CD14-positive monocyte (primary cell): ENCODE results near the gene MMRN1. TPM values are rescaled to one million over a fixed set of nuclear protein-coding genes. Genes with fewer than 3 reads are reported as not detected.

Experiments used
- DNase-seq, 3 donors: peaks; one replicate each; pipeline ENCODE4 v3.0.0-alpha.2; 2011 to 2022
- H2AFZ ChIP-seq: 2 replicates; pipeline ENCODE4 v1.6.0; 2012; ENCODE audit warnings: mild to moderate bottlenecking, low read depth, low read length, inconsistent platforms; ENCODE audit not compliant: insufficient read depth, poor library complexity, severe bottlenecking
- H3K27ac ChIP-seq, 2 donors: 1 replicate in 1 of 2; 2 replicates in 1 of 2; pipeline ENCODE4 v1.5.1; 2012 to 2013; ENCODE audit warnings: low read length in 2 of 2, control low read depth in 1 of 2, inconsistent platforms in 1 of 2, low read depth in 1 of 2, mild to moderate bottlenecking in 1 of 2
- H3K27me3 ChIP-seq, 2 donors: one replicate each; pipeline versions ENCODE4 v1.6.0 to v1.6.1; 2011 to 2013; ENCODE audit warnings: low read length in 2 of 2; ENCODE audit not compliant: control insufficient read depth in 2 of 2, insufficient read depth in 2 of 2
- H3K36me3 ChIP-seq, 2 donors: replicated peaks in 1 of 2; 1 replicate in 1 of 2; 2 replicates in 1 of 2; pipeline versions ENCODE4 v1.5.1 to v1.6.1; 2012 to 2013; ENCODE audit warnings: low read length in 2 of 2, control low read depth in 1 of 2, inconsistent platforms in 1 of 2, mild to moderate bottlenecking in 1 of 2; ENCODE audit not compliant: insufficient read depth in 2 of 2, control insufficient read depth in 1 of 2
- H3K4me1 ChIP-seq, 2 donors: 1 replicate in 1 of 2; 2 replicates in 1 of 2; pipeline versions ENCODE4 v1.5.1 to v1.6.1; 2012 to 2013; ENCODE audit warnings: low read length in 2 of 2, control low read depth in 1 of 2, inconsistent platforms in 1 of 2, mild to moderate bottlenecking in 1 of 2, moderate library complexity in 1 of 2; ENCODE audit not compliant: insufficient read depth in 2 of 2, control insufficient read depth in 1 of 2
- H3K4me2 ChIP-seq: replicated peaks from 2 replicates; pipeline ENCODE3; 2012; ENCODE audit warnings: low read length, moderate library complexity, mild to moderate bottlenecking; ENCODE audit not compliant: poor library complexity, severe bottlenecking; ENCODE audit errors: extremely low read depth
- H3K4me3 ChIP-seq, 3 experiments: fragments of 200-600 bp in 1 of 3; sonication (generic) in 1 of 3; replicated peaks in 1 of 3; 1 replicate in 2 of 3; 2 replicates in 1 of 3; pipeline ENCODE4 v1.5.1; 2011 to 2013; ENCODE audit warnings: low read length in 3 of 3, mild to moderate bottlenecking in 3 of 3, control low read depth in 2 of 3, low read depth in 2 of 3, inconsistent platforms in 1 of 3, moderate library complexity in 1 of 3
- H3K79me2 ChIP-seq: 2 replicates; pipeline ENCODE4 v1.6.0; 2012; ENCODE audit warnings: mild to moderate bottlenecking, control low read depth, inconsistent platforms, low read length, moderate library complexity; ENCODE audit not compliant: insufficient read depth
- H3K9ac ChIP-seq: 2 replicates; pipeline ENCODE4 v1.6.0; 2017; ENCODE audit warnings: low read length, mild to moderate bottlenecking; ENCODE audit not compliant: insufficient read depth, poor library complexity, severe bottlenecking
- H3K9me3 ChIP-seq, 2 donors: replicated peaks in 1 of 2; 1 replicate in 1 of 2; 2 replicates in 1 of 2; pipeline versions ENCODE4 v1.5.1 to v1.6.1; 2012 to 2013; ENCODE audit warnings: low read length in 2 of 2, control low read depth in 1 of 2; ENCODE audit not compliant: control insufficient read depth in 1 of 2, insufficient read depth in 1 of 2
- H4K20me1 ChIP-seq: 2 replicates; pipeline ENCODE4 v1.6.0; 2012; ENCODE audit warnings: mild to moderate bottlenecking, low read length, control low read depth, moderate library complexity; ENCODE audit not compliant: insufficient read depth
- H3K27ac Mint-ChIP-seq, 7 donors: one replicate each; pipeline ENCODE4 v1.8.0; 2020; ENCODE audit warnings: mild to moderate bottlenecking in 7 of 7, mixed read lengths in 7 of 7, moderate library complexity in 6 of 7, inconsistent platforms in 2 of 7
- H3K27me3 Mint-ChIP-seq, 3 donors: one replicate each; pipeline ENCODE4 v1.8.0; 2021 to 2022; ENCODE audit warnings: low read depth in 3 of 3, mild to moderate bottlenecking in 3 of 3, mixed read lengths in 3 of 3, moderate library complexity in 3 of 3, inconsistent platforms in 1 of 3
- H3K36me3 Mint-ChIP-seq, 2 donors: one replicate each; pipeline ENCODE4 v1.8.0; 2020; ENCODE audit warnings: mixed read lengths in 2 of 2, inconsistent platforms in 1 of 2, mild to moderate bottlenecking in 1 of 2
- H3K4me1 Mint-ChIP-seq: one replicate; pipeline ENCODE4 v1.8.0; 2020; ENCODE audit warnings: mild to moderate bottlenecking, mixed read lengths
- H3K4me3 Mint-ChIP-seq, 2 donors: one replicate each; pipeline ENCODE4 v1.8.0; 2020; ENCODE audit warnings: mild to moderate bottlenecking in 2 of 2, mixed read lengths in 2 of 2, moderate library complexity in 1 of 2
- H3K9me3 Mint-ChIP-seq, 7 donors: one replicate each; pipeline ENCODE4 v1.8.0; 2020 to 2022; ENCODE audit warnings: mixed read lengths in 7 of 7, mild to moderate bottlenecking in 6 of 7, moderate library complexity in 6 of 7, inconsistent platforms in 2 of 7
- WGBS: methylation state at CpG from one replicate; pipeline ENCODE4 v1.1.5; 2013; ENCODE audit warnings: missing lambda C conversion rate; ENCODE audit not compliant: insufficient coverage; 5-methylcytosine and 5-hydroxymethylcytosine counted together
- intact Hi-C, 2 donors: fragments of 100-400 bp; cut with micrococcal nuclease; formaldehyde crosslinking; loops; one replicate each; pipeline versions ENCODE4 v1.15.0 to v1.15.1; 2023
- polyA plus RNA-seq, 3 donors: library from polyadenylated mRNA; depleted of rRNA in 1 of 3; unstranded in 2 of 3; stranded (reverse) in 1 of 3; fragments of 300-500 nt in 2 of 3; fragments of >200 nt in 1 of 3; fragmentation: Illumina TruSeq in 2 of 3; gene quantifications; 1 replicate in 2 of 3; 2 replicates in 1 of 3; pipeline ENCODE4 v1.2.3, GENCODE V29; 2012 to 2021
- TF ChIP-seq, protein P1 (sequence below): fragments of 200-600 bp; IDR thresholded peaks from one replicate; pipeline ENCODE4 v1.8.0; 2022; ENCODE audit warnings: antibody characterized with exemption, mild to moderate bottlenecking

MMRN1 gene
- polyA plus RNA-seq, 3 donors, result 0.07 TPM; not detected in 2

- H3K9me3 ChIP-seq, result no peaks in the 10 kb centered on the region
- no peak overlapping the region for H3K9ac ChIP-seq
- Mint-ChIP-seq H3K27me3 (no peaks in the 10 kb centered on the region), H3K36me3 (no peaks in the 10 kb centered on the region), H3K9me3 (no peaks in the 10 kb centered on the region), H3K27ac (no peak overlapping the region), H3K4me3 (no peak overlapping the region), H3K4me1 (no peaks in the 10 kb centered on the region)
- no peak for DNase-seq
- no peak overlapping the region for H3K4me3 ChIP-seq
- TF ChIP-seq, protein P1, sequence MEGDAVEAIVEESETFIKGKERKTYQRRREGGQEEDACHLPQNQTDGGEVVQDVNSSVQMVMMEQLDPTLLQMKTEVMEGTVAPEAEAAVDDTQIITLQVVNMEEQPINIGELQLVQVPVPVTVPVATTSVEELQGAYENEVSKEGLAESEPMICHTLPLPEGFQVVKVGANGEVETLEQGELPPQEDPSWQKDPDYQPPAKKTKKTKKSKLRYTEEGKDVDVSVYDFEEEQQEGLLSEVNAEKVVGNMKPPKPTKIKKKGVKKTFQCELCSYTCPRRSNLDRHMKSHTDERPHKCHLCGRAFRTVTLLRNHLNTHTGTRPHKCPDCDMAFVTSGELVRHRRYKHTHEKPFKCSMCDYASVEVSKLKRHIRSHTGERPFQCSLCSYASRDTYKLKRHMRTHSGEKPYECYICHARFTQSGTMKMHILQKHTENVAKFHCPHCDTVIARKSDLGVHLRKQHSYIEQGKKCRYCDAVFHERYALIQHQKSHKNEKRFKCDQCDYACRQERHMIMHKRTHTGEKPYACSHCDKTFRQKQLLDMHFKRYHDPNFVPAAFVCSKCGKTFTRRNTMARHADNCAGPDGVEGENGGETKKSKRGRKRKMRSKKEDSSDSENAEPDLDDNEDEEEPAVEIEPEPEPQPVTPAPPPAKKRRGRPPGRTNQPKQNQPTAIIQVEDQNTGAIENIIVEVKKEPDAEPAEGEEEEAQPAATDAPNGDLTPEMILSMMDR, result no peak
- WGBS, result no CpG with 5 or more reads among the region's 1 CpG
- no peaks in the 10 kb centered on the region for H3K36me3 ChIP-seq
- H2AFZ ChIP-seq, result no peak overlapping the region
- no peaks in the 10 kb centered on the region for H3K4me1 ChIP-seq
- H3K79me2 ChIP-seq, result no peaks in the 10 kb centered on the region
- intact Hi-C loops, result no loop called here
- no peaks in the 10 kb centered on the region for H3K27me3 ChIP-seq
- no peak overlapping the region for H3K4me2 ChIP-seq
- H4K20me1 ChIP-seq, result no peaks in the 10 kb centered on the region
- no peak overlapping the region for H3K27ac ChIP-seq
Observed at GRCh38 chr4:89914609-89915550, 20.2 kb downstream of the MMRN1 start.

DNA sequence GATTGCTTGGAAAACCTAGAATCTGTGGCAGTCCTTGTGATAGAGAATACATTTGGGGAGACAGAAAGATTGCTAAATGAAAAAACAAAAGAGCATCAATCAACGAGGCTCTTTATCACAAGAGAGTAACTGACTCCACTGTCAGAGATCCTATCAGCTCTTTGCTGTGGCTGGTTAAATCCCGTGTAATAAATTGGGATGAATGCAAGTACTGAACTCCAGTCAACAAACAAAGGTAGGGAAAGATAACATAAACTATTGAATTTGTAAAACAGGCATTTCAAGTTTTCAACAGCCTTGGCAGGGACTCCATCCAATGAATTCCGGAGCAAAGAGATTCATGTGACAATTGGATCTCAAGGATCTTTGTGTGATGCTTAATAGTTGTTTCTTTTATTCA, 21.3 kb downstream of the MMRN1 start:
- TF ChIP-seq, protein P1, result no peak
- Histone ChIP-seq H3K4me1 (no peaks in the 10 kb centered on the region), H3K36me3 (no peaks in the 10 kb centered on the region), H3K27me3 (no peaks in the 10 kb centered on the region), H3K9me3 (no peaks in the 10 kb centered on the region), H3K4me3 (no peak overlapping the region), H3K9ac (no peak overlapping the region), H4K20me1 (no peaks in the 10 kb centered on the region), H3K79me2 (no peaks in the 10 kb centered on the region), H3K4me2 (no peak overlapping the region), H3K27ac (no peak overlapping the region), H2AFZ (no peak overlapping the region)
- H3K27me3 Mint-ChIP-seq, result no peaks in the 10 kb centered on the region
- no peaks in the 10 kb centered on the region for H3K9me3 Mint-ChIP-seq
- H3K4me1 Mint-ChIP-seq, result no peaks in the 10 kb centered on the region
- intact Hi-C loops, result no loop called here
- WGBS, result no CpG with 5 or more reads among the region's 3 CpGs
- H3K27ac Mint-ChIP-seq, result no peak overlapping the region
- H3K4me3 Mint-ChIP-seq, result no peak overlapping the region
- DNase-seq, result no peak
- H3K36me3 Mint-ChIP-seq, result no peaks in the 10 kb centered on the region
